ENCODE measurements around the gene MED19. TPM values are rescaled to one million over a fixed set of nuclear protein-coding genes. Genes with fewer than 3 reads are reported as not detected.

The MED19 gene
- total RNA-seq (ENCODE audit: low replicate concordance): 17.9 and 21.5 TPM in 2 replicates
- long read RNA-seq, partial matches to known transcripts: 3 of 6 reads
- long read RNA-seq, other reads (novel, unspliced or antisense): 1 of 6 reads

GRCh38 chr11:57711414-57712255, at the start of gene MED19:
MED19 (minus strand) TSS chr11:57712215; CDS start chr11:57712179, 36 bp downstream.
- peak; percentile 87 for DNase-seq (ENCODE audit: extremely low spot score, unreplicated experiment)
- peak; percentile 11 for TF ChIP-seq CTCF (conservative IDR thresholded peaks at IDR 0.05)
- H3K36me3 Mint-ChIP-seq: peaks cover 4% of the 10 kb centered on the region
- H3K27me3 Mint-ChIP-seq: no peaks in the 10 kb centered on the region
- peak within 1 kb of the TSS; percentile 94 for H3K27ac Mint-ChIP-seq
- peak within 1 kb of the TSS; percentile 94 for H3K4me3 Mint-ChIP-seq
- peaks cover 20% of the 10 kb centered on the region for H3K4me1 Mint-ChIP-seq (ENCODE audit: unreplicated experiment)
- no peaks in the 10 kb centered on the region for H3K9me3 Mint-ChIP-seq

- no peak for DNase-seq (ENCODE audit: extremely low spot score, unreplicated experiment)
- Mint-ChIP-seq H3K4me1 (ENCODE audit: unreplicated experiment) (peaks cover 4% of the 10 kb centered on the region), H3K27ac (no peak overlapping the region), H3K27me3 (no peaks in the 10 kb centered on the region), H3K36me3 (peaks cover 4% of the 10 kb centered on the region), H3K9me3 (no peaks in the 10 kb centered on the region), H3K4me3 (no peak overlapping the region)
- no peak for TF ChIP-seq CTCF (conservative IDR thresholded peaks at IDR 0.05)
Observed at GRCh38 chr11:57758174-57758573, 46.2 kb upstream of the MED19 start.

GRCh38 chr11:57752954-57753353, 40.9 kb upstream of the MED19 start:
- no peaks in the 10 kb centered on the region for H3K9me3 Mint-ChIP-seq
- H3K36me3 Mint-ChIP-seq: no peaks in the 10 kb centered on the region
- peaks cover 6% of the 10 kb centered on the region for H3K4me1 Mint-ChIP-seq (ENCODE audit: unreplicated experiment)
- H3K4me3 Mint-ChIP-seq: no peak overlapping the region
- no peaks in the 10 kb centered on the region for H3K27me3 Mint-ChIP-seq
- DNase-seq (ENCODE audit: extremely low spot score, unreplicated experiment): no peak
- TF ChIP-seq CTCF (conservative IDR thresholded peaks at IDR 0.05): no peak
- H3K27ac Mint-ChIP-seq: no peak overlapping the region

GRCh38 chr11:57751676-57752253, 39.8 kb upstream of the MED19 start, which contains the start of gene BTBD18:
BTBD18 (minus strand) TSS chr11:57751819; CDS start chr11:57751188, 631 bp downstream.
- H3K27me3 Mint-ChIP-seq: no peaks in the 10 kb centered on the region
- peak; percentile 73 for TF ChIP-seq CTCF (conservative IDR thresholded peaks at IDR 0.05)
- no peaks in the 10 kb centered on the region for H3K36me3 Mint-ChIP-seq
- H3K4me3 Mint-ChIP-seq: no peak within 1 kb of the TSS
- no peaks in the 10 kb centered on the region for H3K9me3 Mint-ChIP-seq
- peak within 1 kb of the TSS; percentile 72 for H3K27ac Mint-ChIP-seq
- peaks cover 6% of the 10 kb centered on the region for H3K4me1 Mint-ChIP-seq (ENCODE audit: unreplicated experiment)
- DNase-seq (ENCODE audit: extremely low spot score, unreplicated experiment): no peak

GRCh38 chr11:57751176-57751575, 39.2 kb upstream of the MED19 start:
- Mint-ChIP-seq H3K4me1 (ENCODE audit: unreplicated experiment) (peaks cover 6% of the 10 kb centered on the region), H3K36me3 (no peaks in the 10 kb centered on the region), H3K27me3 (no peaks in the 10 kb centered on the region), H3K27ac (no peak overlapping the region), H3K9me3 (no peaks in the 10 kb centered on the region), H3K4me3 (no peak overlapping the region)
- no peak for DNase-seq (ENCODE audit: extremely low spot score, unreplicated experiment)
- TF ChIP-seq CTCF (conservative IDR thresholded peaks at IDR 0.05): no peak

Measured in type B pancreatic cell (in vitro differentiated cells).